ENCODE results near the gene MCRIP2.

DNA sequence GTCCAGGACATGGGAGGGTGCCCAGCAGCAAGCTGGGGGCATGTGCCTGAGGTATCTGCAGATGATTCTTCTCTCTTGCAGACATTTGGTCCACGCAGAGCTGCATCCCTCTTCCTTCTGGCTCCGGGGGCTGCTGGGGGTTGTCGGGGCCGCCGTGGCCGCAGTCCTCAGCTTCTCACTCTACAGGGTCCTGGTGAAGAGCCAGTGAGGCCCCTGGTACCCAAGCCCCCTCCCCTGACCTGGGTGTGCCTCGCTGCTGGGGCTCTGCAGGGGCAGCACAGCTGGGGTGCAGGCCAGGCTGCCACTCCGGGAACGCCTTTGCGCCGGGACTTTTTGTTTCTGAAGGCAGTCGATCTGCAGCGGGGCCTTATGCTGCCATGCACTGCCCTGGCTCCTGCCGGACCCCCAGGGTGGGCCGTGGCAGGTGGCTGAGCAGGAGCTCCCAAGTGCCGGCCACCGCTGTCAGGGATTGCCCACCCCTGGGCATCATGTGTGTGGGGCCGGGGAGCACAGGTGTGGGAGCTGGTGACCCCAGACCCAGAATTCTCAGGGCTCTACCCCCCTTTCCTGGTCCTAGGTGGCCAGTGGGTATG is 31.9 kb downstream of the MCRIP2 start:
- TF ChIP-seq, protein P1, sequence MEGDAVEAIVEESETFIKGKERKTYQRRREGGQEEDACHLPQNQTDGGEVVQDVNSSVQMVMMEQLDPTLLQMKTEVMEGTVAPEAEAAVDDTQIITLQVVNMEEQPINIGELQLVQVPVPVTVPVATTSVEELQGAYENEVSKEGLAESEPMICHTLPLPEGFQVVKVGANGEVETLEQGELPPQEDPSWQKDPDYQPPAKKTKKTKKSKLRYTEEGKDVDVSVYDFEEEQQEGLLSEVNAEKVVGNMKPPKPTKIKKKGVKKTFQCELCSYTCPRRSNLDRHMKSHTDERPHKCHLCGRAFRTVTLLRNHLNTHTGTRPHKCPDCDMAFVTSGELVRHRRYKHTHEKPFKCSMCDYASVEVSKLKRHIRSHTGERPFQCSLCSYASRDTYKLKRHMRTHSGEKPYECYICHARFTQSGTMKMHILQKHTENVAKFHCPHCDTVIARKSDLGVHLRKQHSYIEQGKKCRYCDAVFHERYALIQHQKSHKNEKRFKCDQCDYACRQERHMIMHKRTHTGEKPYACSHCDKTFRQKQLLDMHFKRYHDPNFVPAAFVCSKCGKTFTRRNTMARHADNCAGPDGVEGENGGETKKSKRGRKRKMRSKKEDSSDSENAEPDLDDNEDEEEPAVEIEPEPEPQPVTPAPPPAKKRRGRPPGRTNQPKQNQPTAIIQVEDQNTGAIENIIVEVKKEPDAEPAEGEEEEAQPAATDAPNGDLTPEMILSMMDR (IDR thresholded peaks at IDR 0.05; ENCODE audit: poor library complexity, severe bottlenecking): no peak
- TF ChIP-seq EZH2 (IDR thresholded peaks at IDR 0.05; ENCODE audit: borderline replicate concordance, insufficient read depth, low read length, poor library complexity, severe bottlenecking) (no peak), TAF1 (IDR thresholded peaks at IDR 0.05; ENCODE audit: low read depth) (no peak), POLR2AphosphoS5 (IDR thresholded peaks at IDR 0.05) (no peak), EP300 (conservative IDR thresholded peaks at IDR 0.05; ENCODE audit: poor library complexity, severe bottlenecking) (no peak), MXI1 (conservative IDR thresholded peaks at IDR 0.05; ENCODE audit: poor library complexity, severe bottlenecking) (no peak)
- TF ChIP-seq, protein P2, sequence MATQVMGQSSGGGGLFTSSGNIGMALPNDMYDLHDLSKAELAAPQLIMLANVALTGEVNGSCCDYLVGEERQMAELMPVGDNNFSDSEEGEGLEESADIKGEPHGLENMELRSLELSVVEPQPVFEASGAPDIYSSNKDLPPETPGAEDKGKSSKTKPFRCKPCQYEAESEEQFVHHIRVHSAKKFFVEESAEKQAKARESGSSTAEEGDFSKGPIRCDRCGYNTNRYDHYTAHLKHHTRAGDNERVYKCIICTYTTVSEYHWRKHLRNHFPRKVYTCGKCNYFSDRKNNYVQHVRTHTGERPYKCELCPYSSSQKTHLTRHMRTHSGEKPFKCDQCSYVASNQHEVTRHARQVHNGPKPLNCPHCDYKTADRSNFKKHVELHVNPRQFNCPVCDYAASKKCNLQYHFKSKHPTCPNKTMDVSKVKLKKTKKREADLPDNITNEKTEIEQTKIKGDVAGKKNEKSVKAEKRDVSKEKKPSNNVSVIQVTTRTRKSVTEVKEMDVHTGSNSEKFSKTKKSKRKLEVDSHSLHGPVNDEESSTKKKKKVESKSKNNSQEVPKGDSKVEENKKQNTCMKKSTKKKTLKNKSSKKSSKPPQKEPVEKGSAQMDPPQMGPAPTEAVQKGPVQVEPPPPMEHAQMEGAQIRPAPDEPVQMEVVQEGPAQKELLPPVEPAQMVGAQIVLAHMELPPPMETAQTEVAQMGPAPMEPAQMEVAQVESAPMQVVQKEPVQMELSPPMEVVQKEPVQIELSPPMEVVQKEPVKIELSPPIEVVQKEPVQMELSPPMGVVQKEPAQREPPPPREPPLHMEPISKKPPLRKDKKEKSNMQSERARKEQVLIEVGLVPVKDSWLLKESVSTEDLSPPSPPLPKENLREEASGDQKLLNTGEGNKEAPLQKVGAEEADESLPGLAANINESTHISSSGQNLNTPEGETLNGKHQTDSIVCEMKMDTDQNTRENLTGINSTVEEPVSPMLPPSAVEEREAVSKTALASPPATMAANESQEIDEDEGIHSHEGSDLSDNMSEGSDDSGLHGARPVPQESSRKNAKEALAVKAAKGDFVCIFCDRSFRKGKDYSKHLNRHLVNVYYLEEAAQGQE (IDR thresholded peaks at IDR 0.05; ENCODE audit: borderline replicate concordance): no peak

Measured in neural cell (in vitro differentiated cells).